B cell (primary cell): ENCODE measurements around the gene IGLL5. TPM values are rescaled to one million over a fixed set of nuclear protein-coding genes. Genes with fewer than 3 reads are reported as not detected.

Experiments used
- ATAC-seq: fragments of 200-7000 bp; cut with Tn5 transposase; one replicate; pipeline ENCODE4 v1.10.0; 2021; ENCODE audit warnings: low read depth, mild to moderate bottlenecking, moderate number of reproducible peaks, moderate library complexity
- CTCF ChIA-PET: fragments of 350-600 bp; sonication (Branson Sonifier 250); formaldehyde crosslinking; loops from one replicate; lab custom pipeline; 2021; ENCODE audit warnings: antibody characterized with exemption, inconsistent platforms; lab: Charles Lee
- POLR2A ChIA-PET: fragments of 350-600 bp; sonication (Branson Sonifier 250); formaldehyde crosslinking; loops from one replicate; lab custom pipeline; 2021; ENCODE audit warnings: antibody characterized with exemption; lab: Charles Lee
- DNase-seq: peaks from one replicate; pipeline ENCODE4 v3.0.0; 2013
- H2AFZ ChIP-seq: 2 replicates; pipeline ENCODE4 v1.6.1; 2012; ENCODE audit warnings: mild to moderate bottlenecking, low read depth, low read length; ENCODE audit not compliant: insufficient read depth, poor library complexity, severe bottlenecking
- H3K27ac ChIP-seq, 2 donors: 1 replicate in 1 of 2; 2 replicates in 1 of 2; pipeline ENCODE4 v1.5.1; 2012 to 2013; ENCODE audit warnings: low read length in 2 of 2, mild to moderate bottlenecking in 2 of 2, moderate library complexity in 1 of 2
- H3K27me3 ChIP-seq, 4 experiments: fragments of 200-600 bp in 1 of 4; sonication (generic) in 1 of 4; replicated peaks in 1 of 4; 1 replicate in 2 of 4; 2 replicates in 2 of 4; pipeline versions ENCODE4 v1.6.1 to v1.7.0; 2013 to 2016; ENCODE audit warnings: low read length in 3 of 4, mild to moderate bottlenecking in 2 of 4, mixed read lengths in 1 of 4, moderate library complexity in 1 of 4; ENCODE audit not compliant: insufficient read depth in 4 of 4, control insufficient read depth in 3 of 4; ENCODE audit errors: control extremely low read depth in 1 of 4
- H3K36me3 ChIP-seq, 2 experiments: replicated peaks in 1 of 2; 1 replicate in 1 of 2; 2 replicates in 1 of 2; pipeline versions ENCODE4 v1.6.1 to v1.7.1; 2013; ENCODE audit warnings: low read length in 1 of 2; ENCODE audit not compliant: insufficient read depth in 2 of 2, control insufficient read depth in 1 of 2; ENCODE audit errors: control extremely low read depth in 1 of 2, extremely low read depth in 1 of 2
- H3K4me1 ChIP-seq, 2 donors: fragments of 200-600 bp in 1 of 2; sonication (generic) in 1 of 2; 1 replicate in 1 of 2; 2 replicates in 1 of 2; pipeline versions ENCODE4 v1.5.1 to v1.6.1; 2013 to 2017; ENCODE audit warnings: low read length in 2 of 2; ENCODE audit not compliant: control insufficient read depth in 2 of 2, insufficient read depth in 2 of 2
- H3K4me2 ChIP-seq: replicated peaks from 2 replicates; pipeline ENCODE3; 2012; ENCODE audit warnings: mild to moderate bottlenecking, low read depth, low read length; ENCODE audit not compliant: poor library complexity, severe bottlenecking
- H3K4me3 ChIP-seq, 5 experiments: fragments of 200-600 bp in 1 of 5; sonication (generic) in 1 of 5; 1 replicate in 3 of 5; 2 replicates in 2 of 5; pipeline versions ENCODE4 v1.5.1 to v1.7.0; 2011 to 2016; ENCODE audit warnings: low read length in 4 of 5, mild to moderate bottlenecking in 4 of 5, low read depth in 2 of 5, control low read depth in 1 of 5, moderate library complexity in 1 of 5; ENCODE audit not compliant: insufficient read depth in 1 of 5; ENCODE audit errors: control extremely low read depth in 1 of 5, extremely low read depth in 1 of 5
- H3K79me2 ChIP-seq: fragments of 200-600 bp; sonication (generic); one replicate; pipeline ENCODE4 v1.6.0; 2016; ENCODE audit warnings: low read length; ENCODE audit not compliant: control insufficient read depth, insufficient read depth
- H3K9ac ChIP-seq: fragments of 200-600 bp; sonication (generic); 2 replicates; pipeline ENCODE4 v1.6.1; 2017; ENCODE audit warnings: mild to moderate bottlenecking, low read length, moderate library complexity
- H3K9me3 ChIP-seq, 3 donors: one replicate each; pipeline versions ENCODE4 v1.6.1 to v1.7.1; 2013; ENCODE audit warnings: low read length in 2 of 3; ENCODE audit not compliant: control insufficient read depth in 2 of 3, insufficient read depth in 1 of 3; ENCODE audit errors: control extremely low read depth in 1 of 3
- H4K20me1 ChIP-seq: 2 replicates; pipeline ENCODE4 v1.6.0; 2012; ENCODE audit warnings: mild to moderate bottlenecking, low read length; ENCODE audit not compliant: insufficient read depth, control insufficient read depth, poor library complexity, severe bottlenecking
- H3K27ac Mint-ChIP-seq: one replicate; pipeline ENCODE4 v1.8.0; 2021; ENCODE audit warnings: mixed read lengths
- H3K27me3 Mint-ChIP-seq: one replicate; pipeline ENCODE4 v1.8.0; 2021; ENCODE audit warnings: mixed read lengths
- H3K4me1 Mint-ChIP-seq: one replicate; pipeline ENCODE4 v1.8.0; 2021; ENCODE audit warnings: mixed read lengths
- H3K4me3 Mint-ChIP-seq: one replicate; pipeline ENCODE4 v1.8.0; 2021; ENCODE audit warnings: mixed read lengths
- H3K9me3 Mint-ChIP-seq: one replicate; pipeline ENCODE4 v1.8.0; 2022; ENCODE audit warnings: mixed read lengths; ENCODE audit not compliant: insufficient read depth
- CTCF ChIP-seq: fragments of 200-600 bp; IDR thresholded peaks from one replicate; pipeline ENCODE4 v1.8.0; 2022; ENCODE audit warnings: antibody characterized with exemption, mild to moderate bottlenecking
- EZH2 ChIP-seq: IDR thresholded peaks from 2 replicates; pipeline ENCODE4 v1.6.1; 2012; ENCODE audit warnings: borderline replicate concordance, low read depth, mild to moderate bottlenecking, moderate library complexity, low read length; ENCODE audit not compliant: insufficient read depth, poor library complexity, severe bottlenecking
- WGBS: methylation state at CpG from one replicate; pipeline ENCODE4 v1.1.5; 2013; ENCODE audit warnings: missing lambda C conversion rate; ENCODE audit not compliant: insufficient coverage; 5-methylcytosine and 5-hydroxymethylcytosine counted together
- intact Hi-C: fragments of 100-400 bp; cut with micrococcal nuclease; formaldehyde crosslinking; loops from one replicate; pipeline ENCODE4 v1.10.0; 2022
- polyA plus RNA-seq: library from polyadenylated mRNA; depleted of rRNA; stranded (reverse); fragments of >200 nt; gene quantifications from 2 replicates; pipeline ENCODE4 v1.2.3, GENCODE V29; 2012
- total RNA-seq, 2 donors: library from RNA; stranded (reverse); fragments of 120-200 nt in 1 of 2; gene quantifications; 1 replicate in 1 of 2; 2 replicates in 1 of 2; pipeline versions ENCODE4 v1.2.3 to v1.2.4, GENCODE V29; 2013 to 2022

The IGLL5 gene
- total and polyA plus RNA-seq, 2 donors (not counting 1 experiment from before 2014, with no cell fraction given) = 39.8 to 365 TPM

- POLR2A ChIA-PET = interaction anchor here (1.9 to 2.3 kb wide), 2 partner anchors 18 to 23 kb away, joined by 7 to 11 read pairs; no protein-coding TSS in a partner anchor
- Histone ChIP-seq H3K27ac (peak overlapping the region; percentile 18 to 51), H3K9ac (no peak overlapping the region), H4K20me1 (no peaks in the 10 kb centered on the region), H3K36me3 (peaks cover 0 to 3% of the 10 kb centered on the region in 2 experiments), H3K9me3 (peaks cover 0 to 6% (median 0%) of the 10 kb centered on the region in 3 donors), H3K27me3 (no peaks in the 10 kb centered on the region), H3K4me3 (no peak overlapping the region), H2AFZ (no peak overlapping the region), H3K79me2 (peaks cover 49% of the 10 kb centered on the region), H3K4me1 (peaks cover 57 to 81% of the 10 kb centered on the region in 2 donors), H3K4me2 (peak overlapping the region; percentile 35)
- TF ChIP-seq CTCF = no peak
- no peak for TF ChIP-seq EZH2
- Mint-ChIP-seq H3K27me3 (no peaks in the 10 kb centered on the region), H3K4me3 (peak overlapping the region; percentile 53), H3K4me1 (peaks cover 91% of the 10 kb centered on the region), H3K27ac (peak overlapping the region; percentile 73), H3K9me3 (no peaks in the 10 kb centered on the region)
- CTCF ChIA-PET = interaction anchor here (0.7 to 4.2 kb wide), 7 partner anchors 16 to 142 kb away, joined by 3 to 19 read pairs (median 3); no protein-coding TSS in a partner anchor
- WGBS = 98% methylated on average over 5 of the region's 8 CpGs
- ATAC-seq (no peak), DNase-seq (no peak)
- intact Hi-C loops = no loop called here
Observed at GRCh38 chr22:22912135-22912987, 24.7 kb downstream of the IGLL5 start.

- peak overlapping the region; percentile 29 for H3K4me3 Mint-ChIP-seq
- Histone ChIP-seq H2AFZ (no peak overlapping the region), H3K4me1 (peaks cover 57 to 81% of the 10 kb centered on the region in 2 donors), H3K9ac (no peak overlapping the region), H3K27ac (no peak overlapping the region), H3K79me2 (peaks cover 55% of the 10 kb centered on the region), H3K36me3 (peaks cover 0 to 3% of the 10 kb centered on the region in 2 experiments), H4K20me1 (no peaks in the 10 kb centered on the region), H3K9me3 (peaks cover 0 to 6% (median 0%) of the 10 kb centered on the region in 3 donors), H3K27me3 (no peaks in the 10 kb centered on the region), H3K4me2 (peak overlapping the region; percentile 61), H3K4me3 (no peak overlapping the region)
- ATAC-seq (no peak), DNase-seq (no peak)
- no peaks in the 10 kb centered on the region for H3K27me3 Mint-ChIP-seq
- TF ChIP-seq EZH2 (no peak), CTCF (no peak)
- CTCF ChIA-PET = interaction anchor here (0.7 to 4.2 kb wide), 6 partner anchors 16 to 142 kb away, joined by 3 to 19 read pairs (median 4); no protein-coding TSS in a partner anchor
- no peaks in the 10 kb centered on the region for H3K9me3 Mint-ChIP-seq
- WGBS = 95% methylated on average over 5 of the region's 7 CpGs
- POLR2A ChIA-PET = interaction anchor here (1.2 to 2.3 kb wide), 3 partner anchors 11 to 23 kb away, joined by 3 to 11 read pairs (median 7); no protein-coding TSS in a partner anchor
- intact Hi-C loops = no loop called here
- no peak overlapping the region for H3K27ac Mint-ChIP-seq
- H3K4me1 Mint-ChIP-seq = peaks cover 89% of the 10 kb centered on the region
Observed at GRCh38 chr22:22912988-22913253, 25.3 kb downstream of the IGLL5 start.
